IMR-90 (cell line): ENCODE data around the gene TAPT1. TPM values are rescaled to one million over a fixed set of nuclear protein-coding genes. Genes with fewer than 3 reads are reported as not detected.

Source experiments
- ATAC-seq: fragments of 200-7000 bp; cut with Tn5 transposase; 2 replicates; pipeline ENCODE4 v1.9.1; 2020; ENCODE audit warnings: low read depth, mild to moderate bottlenecking, moderate library complexity
- BruUV-seq: library from RNA; stranded (reverse); fragments of 400-500 nt; replicated peaks from 2 replicates; lab custom pipeline; 2021; lab: Mats Ljungman, UMichigan
- CTCF ChIA-PET: fragments of 300-600 bp; formaldehyde crosslinking; extraction: SDS; loops from one replicate; lab custom pipeline; 2021; ENCODE audit warnings: antibody characterized with exemption; lab: Yijun Ruan, JAX
- POLR2A ChIA-PET: fragments of 300-600 bp; sonication (Branson Sonifier 250); formaldehyde crosslinking; loops from one replicate; lab custom pipeline; 2022; ENCODE audit warnings: antibody characterized with exemption; ENCODE audit not compliant: unreplicated experiment; lab: Charles Lee
- DNase-seq: peaks from one replicate; pipeline ENCODE4 v3.0.0; 2013
- H2AFZ ChIP-seq: replicated peaks from 2 replicates; pipeline ENCODE3; 2013; ENCODE audit warnings: low read length, mild to moderate bottlenecking; ENCODE audit not compliant: poor library complexity
- H2AK5ac ChIP-seq: 2 replicates; pipeline ENCODE4 v1.6.1; 2013; ENCODE audit warnings: low read depth, low read length, inconsistent platforms
- H2AK9ac ChIP-seq: replicated peaks from 2 replicates; pipeline ENCODE3; 2013; ENCODE audit warnings: mild to moderate bottlenecking, low read depth, low read length, moderate library complexity; ENCODE audit not compliant: poor library complexity
- H2BK120ac ChIP-seq: 2 replicates; pipeline ENCODE4 v1.6.1; 2013; ENCODE audit warnings: low read depth, low read length, inconsistent platforms
- H2BK15ac ChIP-seq: 3 replicates; pipeline ENCODE4 v1.6.1; 2013; ENCODE audit warnings: low read depth, low read length, inconsistent platforms
- H2BK20ac ChIP-seq: 2 replicates; pipeline ENCODE4 v1.6.1; 2013; ENCODE audit warnings: low read depth, mild to moderate bottlenecking, inconsistent platforms, low read length, moderate library complexity
- H2BK5ac ChIP-seq: 2 replicates; pipeline ENCODE4 v1.6.1; 2013; ENCODE audit warnings: mild to moderate bottlenecking, low read depth, low read length, inconsistent platforms; ENCODE audit not compliant: poor library complexity, severe bottlenecking
- H3K14ac ChIP-seq: replicated peaks from 2 replicates; pipeline ENCODE4 v1.6.1; 2013; ENCODE audit warnings: low read depth, low read length, inconsistent platforms
- H3K18ac ChIP-seq: 2 replicates; pipeline ENCODE4 v1.6.1; 2013; ENCODE audit warnings: low read depth, low read length, control low read depth
- H3K23ac ChIP-seq: 2 replicates; pipeline ENCODE4 v1.6.1; 2013; ENCODE audit warnings: low read depth, low read length, inconsistent platforms
- H3K27ac ChIP-seq: 2 replicates; pipeline ENCODE4 v1.5.1; 2013; ENCODE audit warnings: mild to moderate bottlenecking, control low read depth, low read length; ENCODE audit not compliant: insufficient read depth
- H3K27me3 ChIP-seq: 2 replicates; pipeline ENCODE4 v1.6.1; 2013; ENCODE audit warnings: low read length; ENCODE audit not compliant: control insufficient read depth, insufficient read depth
- H3K36me3 ChIP-seq: 2 replicates; pipeline ENCODE4 v1.6.1; 2013; ENCODE audit warnings: low read length, mixed read lengths; ENCODE audit not compliant: control insufficient read depth, insufficient read depth
- H3K4ac ChIP-seq: 2 replicates; pipeline ENCODE4 v1.6.1; 2013; ENCODE audit warnings: low read depth, low read length, inconsistent platforms
- H3K4me1 ChIP-seq: 2 replicates; pipeline ENCODE4 v1.6.1; 2013; ENCODE audit warnings: low read length, mixed read lengths; ENCODE audit not compliant: control insufficient read depth, insufficient read depth
- H3K4me2 ChIP-seq: 2 replicates; pipeline ENCODE4 v1.6.1; 2013; ENCODE audit warnings: low read depth, mild to moderate bottlenecking, control low read depth, low read length, moderate library complexity
- H3K4me3 ChIP-seq: 2 replicates; pipeline ENCODE4 v1.5.1; 2013; ENCODE audit warnings: low read depth, mild to moderate bottlenecking, control low read depth, low read length, moderate library complexity; ENCODE audit not compliant: insufficient read depth
- H3K56ac ChIP-seq: 2 replicates; pipeline ENCODE4 v1.6.1; 2013; ENCODE audit warnings: low read length, inconsistent platforms; ENCODE audit not compliant: insufficient read depth; ENCODE audit errors: extremely low read depth
- H3K79me1 ChIP-seq, 2 experiments: 2 replicates each; pipeline ENCODE4 v1.6.1; 2013; ENCODE audit warnings: low read length in 2 of 2, inconsistent platforms in 1 of 2, low read depth in 1 of 2
- H3K9ac ChIP-seq: 2 replicates; pipeline ENCODE4 v1.6.1; 2013; ENCODE audit warnings: low read depth, low read length, control low read depth
- H3K9me1 ChIP-seq: 2 replicates; pipeline ENCODE4 v1.6.1; 2013; ENCODE audit warnings: low read length, inconsistent platforms; ENCODE audit not compliant: insufficient read depth
- H3K9me3 ChIP-seq: 2 replicates; pipeline ENCODE4 v1.6.1; 2013; ENCODE audit warnings: low read length; ENCODE audit not compliant: control insufficient read depth, insufficient read depth
- H4K20me1 ChIP-seq: 2 replicates; pipeline ENCODE4 v1.6.1; 2013; ENCODE audit warnings: low read length, inconsistent platforms; ENCODE audit not compliant: insufficient read depth
- H4K5ac ChIP-seq: 2 replicates; pipeline ENCODE4 v1.6.1; 2013; ENCODE audit warnings: mild to moderate bottlenecking, low read depth, low read length, control low read depth
- H4K8ac ChIP-seq, 2 experiments: 2 replicates each; pipeline ENCODE4 v1.6.1; 2013; ENCODE audit warnings: low read depth in 2 of 2, low read length in 2 of 2, control low read depth in 1 of 2, inconsistent platforms in 1 of 2
- H4K91ac ChIP-seq: 2 replicates; pipeline ENCODE4 v1.6.1; 2013; ENCODE audit warnings: low read depth, low read length, inconsistent platforms; ENCODE audit not compliant: insufficient read depth
- BHLHE40 ChIP-seq: fragments of 150-350 bp; IDR thresholded peaks from 2 replicates; pipeline ENCODE4 v1.6.1; 2016; ENCODE audit warnings: mild to moderate bottlenecking, low read depth, low read length
- CEBPB ChIP-seq: IDR thresholded peaks from 2 replicates; pipeline ENCODE4 v1.6.1; 2012; ENCODE audit warnings: low read depth, low read length, improper control_type of control experiment
- CHD1 ChIP-seq: IDR thresholded peaks from 2 replicates; pipeline ENCODE4 v1.6.1; 2012; ENCODE audit warnings: low read depth, low read length, improper control_type of control experiment
- ELK1 ChIP-seq: fragments of 150-350 bp; IDR thresholded peaks from 2 replicates; pipeline ENCODE4 v1.6.1; 2016; ENCODE audit warnings: low read depth, mild to moderate bottlenecking, low read length, moderate library complexity, borderline replicate concordance
- MAFK ChIP-seq: IDR thresholded peaks from 2 replicates; pipeline ENCODE4 v1.6.1; 2012; ENCODE audit warnings: low read depth, low read length, improper control_type of control experiment
- MAZ ChIP-seq: IDR thresholded peaks from 2 replicates; pipeline ENCODE4 v1.6.1; 2012; ENCODE audit warnings: low read depth, mild to moderate bottlenecking, low read length, improper control_type of control experiment, moderate library complexity, borderline replicate concordance
- MXI1 ChIP-seq: IDR thresholded peaks from 2 replicates; pipeline ENCODE4 v1.6.1; 2012; ENCODE audit warnings: low read depth, mild to moderate bottlenecking, low read length, moderate library complexity, borderline replicate concordance
- NFE2L2 ChIP-seq: fragments of 150-350 bp; IDR thresholded peaks from 2 replicates; pipeline ENCODE4 v1.6.1; 2016; ENCODE audit warnings: low read depth, mild to moderate bottlenecking, low read length
- POLR2A ChIP-seq: IDR thresholded peaks from 2 replicates; pipeline ENCODE4 v1.6.1; 2012; ENCODE audit warnings: mild to moderate bottlenecking, low read depth, low read length
- RAD21 ChIP-seq: IDR thresholded peaks from 2 replicates; pipeline ENCODE4 v1.6.1; 2012; ENCODE audit warnings: low read length, improper control_type of control experiment
- RCOR1 ChIP-seq: IDR thresholded peaks from 2 replicates; pipeline ENCODE4 v1.6.1; 2012; ENCODE audit warnings: mild to moderate bottlenecking, low read length, improper control_type of control experiment; ENCODE audit not compliant: insufficient replicate concordance
- RFX5 ChIP-seq: IDR thresholded peaks from 2 replicates; pipeline ENCODE4 v1.8.0; 2012; ENCODE audit warnings: low read depth, mild to moderate bottlenecking, low read length, moderate library complexity
- SMC3 ChIP-seq: fragments of 150-350 bp; IDR thresholded peaks from 2 replicates; pipeline ENCODE4 v1.6.1; 2016; ENCODE audit warnings: low read depth, mild to moderate bottlenecking, antibody characterized with exemption, low read length, moderate library complexity
- USF2 ChIP-seq: fragments of 150-350 bp; IDR thresholded peaks from 2 replicates; pipeline ENCODE4 v1.6.1; 2017; ENCODE audit warnings: mild to moderate bottlenecking, antibody characterized with exemption, low read length, low read depth
- dilution Hi-C: fragments of 300-500 bp; cut with HindIII; formaldehyde crosslinking; loops from one replicate; pipeline ENCODE4 v1.14.3; 2018; ENCODE audit warnings: low sequenced_read_pairs; ENCODE audit not compliant: unreplicated experiment
- in situ Hi-C: fragments of 300-500 bp; cut with MboI; formaldehyde crosslinking; loops from 3 replicates; pipeline ENCODE4 v1.14.3; 2019; ENCODE audit warnings: low sequenced_read_pairs, inconsistent platforms, mixed read lengths
- intact Hi-C: fragments of 100-400 bp; cut with micrococcal nuclease; formaldehyde crosslinking; loops from 2 replicates; pipeline ENCODE4 v1.10.0; 2022
- polyA plus RNA-seq, 3 experiments: library from polyadenylated mRNA; depleted of rRNA; stranded (reverse); fragments of >200 nt; gene quantifications; 2 replicates each; pipeline ENCODE4 v1.2.3, GENCODE V29; 2012; ENCODE audit warnings: low replicate concordance in 1 of 3
- total RNA-seq: library from RNA; depleted of rRNA; stranded (reverse); fragments of >200 nt; gene quantifications from 2 replicates; pipeline ENCODE4 v1.2.3, GENCODE V29; 2012

TAPT1 gene
- total and polyA plus RNA-seq, 2 of the 4 experiments (the other 2 are of a cell fraction): 5.6 to 12.2 TPM

- Histone ChIP-seq H3K4me2 (no peak overlapping the region), H3K4me3 (no peak overlapping the region), H3K9me3 (no peaks in the 10 kb centered on the region), H4K20me1 (no peaks in the 10 kb centered on the region), H3K27ac (no peak overlapping the region), H3K79me1 (no peaks in the 10 kb centered on the region), H2BK20ac (no peak overlapping the region), H4K5ac (no peak overlapping the region), H3K14ac (no peak overlapping the region), H2AK5ac (no peak overlapping the region), H4K91ac (no peak overlapping the region), H3K4me1 (no peaks in the 10 kb centered on the region), H2BK5ac (no peak overlapping the region), H4K8ac (no peak overlapping the region), H2BK15ac (no peak overlapping the region), H2AK9ac (no peak overlapping the region), H3K27me3 (peaks cover 3% of the 10 kb centered on the region; the same call in 1 of the 2 replicates), H3K9ac (no peak overlapping the region), H3K36me3 (no peaks in the 10 kb centered on the region), H3K9me1 (no peaks in the 10 kb centered on the region), H3K56ac (no peak overlapping the region), H2AFZ (no peak overlapping the region), H3K23ac (no peak overlapping the region), H2BK120ac (no peak overlapping the region), H3K4ac (no peak overlapping the region), H3K18ac (no peak overlapping the region)
- intact Hi-C loops: no loop called here
- in situ Hi-C loops: no loop called here
- POLR2A ChIA-PET: no interaction called here
- CTCF ChIA-PET: no interaction called here
- no peak for DNase-seq
- no peak for ATAC-seq
- dilution Hi-C loops: no loop called here
- TF ChIP-seq RFX5 (no peak), CEBPB (no peak), ELK1 (no peak), RCOR1 (no peak), USF2 (no peak), POLR2A (no peak), CHD1 (no peak), MXI1 (no peak), MAZ (no peak), SMC3 (no peak), NFE2L2 (no peak), RAD21 (no peak), MAFK (no peak), BHLHE40 (no peak)
- BruUV-seq: no TSS peak
These were observed 14.0 kb upstream of the TAPT1 start for GRCh38 chr4:16240300-16240699.
